Endothelial cell of hepatic sinusoid (primary cell): Measurements from ENCODE around the gene KCNH8.
"Not testable (repeated sequence)": the region's sequence is repeated elsewhere in the genome, so short reads cannot be mapped to it uniquely, and the experiment has no call there.

Source experiments
- in situ Hi-C: cut with HindIII; loops from 2 replicates; pipeline ENCODE4 v1.10.0; 2017; ENCODE audit warnings: low sequenced_read_pairs

KCNH8 gene

DNA sequence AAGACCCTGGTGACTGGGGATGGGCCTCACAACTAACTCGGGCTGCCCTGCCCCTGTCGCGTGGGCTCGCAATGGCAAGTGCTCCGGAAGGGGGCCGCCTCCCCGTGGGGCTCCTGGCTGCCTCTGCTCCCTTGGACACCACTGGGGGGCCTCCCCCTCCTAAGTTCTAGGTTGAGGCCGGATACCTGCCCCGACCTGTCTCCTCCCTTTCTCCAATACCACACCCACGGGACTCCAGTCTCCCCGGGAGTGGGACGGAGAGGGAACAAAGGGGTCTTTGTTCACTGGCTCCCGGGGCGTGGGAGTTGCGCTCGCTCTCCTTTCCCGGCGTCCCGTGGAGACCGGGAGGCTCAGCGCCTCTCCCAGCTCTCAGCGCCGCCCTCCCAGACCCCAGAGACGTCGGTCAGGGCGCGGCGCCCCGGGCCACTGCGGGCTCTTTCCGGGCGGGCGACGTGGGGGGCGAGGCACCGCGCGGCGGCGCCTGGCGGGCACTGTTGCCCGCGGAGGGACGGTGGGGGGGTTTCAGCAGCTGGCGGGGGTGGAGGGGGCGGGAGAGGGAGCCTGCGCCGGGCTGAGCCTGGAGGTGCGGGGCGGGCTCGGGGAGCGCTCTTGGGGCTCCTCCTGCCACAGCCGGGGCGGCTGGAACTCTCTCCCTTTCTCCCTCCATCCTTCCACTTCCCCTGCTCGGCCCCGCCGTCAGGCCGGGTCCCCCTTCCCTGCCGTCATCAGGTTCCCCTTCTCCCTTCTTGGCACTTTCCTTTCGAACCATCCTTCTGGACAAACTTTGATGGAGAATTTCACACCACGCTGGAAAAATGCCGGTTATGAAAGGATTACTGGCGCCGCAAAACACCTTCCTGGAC lies at the start of gene KCNH8:
Gene KCNH8 (plus strand): TSS at position 606 of the 863 bp plus-strand sequence. CDS start 210 bp downstream, at position 816.
- in situ Hi-C loops, result no loop called here

- in situ Hi-C loops, result not testable (repeated sequence)
Observed at GRCh38 chr3:19102654-19103290, 45.5 kb upstream of the KCNH8 start.

GRCh38 chr3:19103510-19103909 lies 44.8 kb upstream of the KCNH8 start:
- in situ Hi-C loops, result no loop called here

- in situ Hi-C loops, result no loop called here
Observed at GRCh38 chr3:19104459-19104858, 43.9 kb upstream of the KCNH8 start.

GRCh38 chr3:19105826-19106225 lies 42.5 kb upstream of the KCNH8 start:
- in situ Hi-C loops, result no loop called here

DNA sequence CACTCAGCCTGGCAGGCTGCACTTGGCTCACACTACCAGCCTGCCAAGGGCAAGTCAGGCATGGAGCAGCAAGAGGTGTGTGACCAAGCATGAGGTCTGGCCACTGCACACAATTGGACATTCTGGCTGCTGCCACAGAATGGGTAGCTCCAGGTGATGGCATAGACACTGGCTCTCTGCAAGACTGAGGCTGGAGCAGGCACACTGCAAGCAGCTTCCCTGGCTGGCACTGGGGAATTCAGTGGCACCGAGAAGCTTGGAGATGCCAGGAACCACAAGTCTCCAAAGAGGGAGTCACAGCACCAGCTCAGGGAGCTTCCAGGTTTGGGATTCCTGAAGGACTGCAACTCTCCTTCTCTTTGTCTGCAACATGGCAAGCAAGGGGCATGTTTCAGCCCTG lies 42.0 kb upstream of the KCNH8 start:
- in situ Hi-C loops, result no loop called here

- in situ Hi-C loops, result no loop called here
Observed at GRCh38 chr3:19107719-19108118, 40.6 kb upstream of the KCNH8 start.

DNA sequence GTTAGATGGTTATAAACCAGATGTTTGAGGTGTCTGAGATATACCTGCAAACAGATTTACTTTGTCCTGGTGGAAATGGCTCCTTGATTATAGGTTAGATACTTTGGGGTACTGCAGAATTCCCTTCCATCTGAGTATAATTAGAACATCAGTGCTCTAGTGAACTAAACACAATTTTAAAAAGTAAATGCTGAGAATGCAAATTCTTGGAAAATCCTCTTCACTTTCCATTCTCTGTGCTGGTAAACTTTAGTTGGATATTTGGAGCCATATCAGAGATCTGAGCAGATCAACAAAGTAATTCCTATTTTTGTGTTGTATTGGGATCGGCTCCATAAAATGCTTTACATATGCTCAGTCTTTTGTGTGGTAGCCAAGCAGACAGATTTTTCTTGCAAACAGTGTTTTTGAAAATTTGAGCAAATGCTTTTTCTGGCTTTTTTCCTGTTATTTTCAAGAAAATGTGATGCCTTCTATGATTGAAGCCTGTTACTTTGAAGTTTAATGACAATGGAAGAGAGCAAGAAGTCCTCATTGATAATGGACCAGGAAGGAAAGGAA lies 37.9 kb upstream of the KCNH8 start:
- in situ Hi-C loops, result no loop called here

DNA sequence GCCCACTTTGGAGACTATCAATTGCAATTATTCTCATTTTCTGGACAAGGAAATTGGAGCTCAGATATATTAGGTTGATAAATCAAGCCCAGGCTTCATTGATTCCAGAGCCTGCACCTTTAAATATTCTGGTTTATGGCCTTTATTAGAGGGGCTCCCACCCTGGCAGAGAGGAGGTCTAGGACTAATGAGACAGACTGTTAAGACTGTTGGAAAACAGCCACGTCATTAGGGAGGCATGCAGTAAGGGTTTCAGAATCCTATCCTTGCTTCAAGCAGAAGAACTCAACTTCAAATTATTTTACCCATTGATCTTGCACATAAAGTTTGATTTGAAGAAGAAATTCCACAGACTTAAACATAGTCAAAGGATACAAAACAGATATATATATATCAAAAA lies 33.8 kb upstream of the KCNH8 start:
- in situ Hi-C loops, result no loop called here

GRCh38 chr3:19116239-19116638 lies 32.1 kb upstream of the KCNH8 start:
- in situ Hi-C loops, result no loop called here

DNA sequence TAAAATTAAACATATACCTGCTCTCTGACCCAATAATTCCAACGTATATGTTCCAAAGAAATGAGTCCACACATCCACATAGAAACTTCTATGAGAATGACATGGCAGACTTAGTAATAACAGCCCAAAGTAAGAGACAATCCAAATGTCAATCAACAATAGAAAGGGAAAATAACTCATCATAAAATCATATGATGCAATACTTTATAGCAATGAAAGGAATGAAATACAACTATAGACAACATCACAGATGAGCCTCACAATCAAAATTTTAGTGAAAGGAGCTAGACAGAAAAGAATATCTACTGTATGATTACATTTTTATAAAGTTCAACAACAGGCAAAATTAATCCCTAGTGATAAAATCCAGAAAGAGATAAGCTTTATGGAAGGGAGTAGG lies 23.6 kb upstream of the KCNH8 start:
- in situ Hi-C loops, result no loop called here

- in situ Hi-C loops, result no loop called here
Observed at GRCh38 chr3:19139863-19140262, 8.4 kb upstream of the KCNH8 start.

- in situ Hi-C loops, result no loop called here
Observed at GRCh38 chr3:19146685-19147650, 1.3 kb upstream of the KCNH8 start.

- in situ Hi-C loops, result no loop called here
Observed at GRCh38 chr3:19148768-19149091, 420 bp downstream of the KCNH8 start.

DNA sequence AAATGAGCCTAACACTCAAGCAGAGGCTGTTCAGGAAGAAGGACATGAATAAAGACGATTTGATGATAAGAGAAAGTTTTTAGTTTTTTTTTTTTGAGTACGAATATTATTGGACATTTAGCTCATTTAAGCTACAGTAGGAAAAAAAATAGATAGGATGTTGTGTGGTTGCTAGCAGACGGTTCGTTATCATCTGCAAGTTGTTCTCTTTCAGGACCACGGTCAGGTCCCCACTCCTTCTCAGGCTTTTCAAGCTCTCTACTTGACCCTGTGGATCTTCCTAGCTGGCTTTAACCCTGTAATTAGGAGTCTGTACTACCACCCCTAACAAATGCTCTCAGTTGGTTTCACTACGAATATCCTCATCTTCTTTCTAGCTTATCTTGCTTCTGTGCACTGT lies 1.1 kb downstream of the KCNH8 start:
- in situ Hi-C loops, result no loop called here

DNA sequence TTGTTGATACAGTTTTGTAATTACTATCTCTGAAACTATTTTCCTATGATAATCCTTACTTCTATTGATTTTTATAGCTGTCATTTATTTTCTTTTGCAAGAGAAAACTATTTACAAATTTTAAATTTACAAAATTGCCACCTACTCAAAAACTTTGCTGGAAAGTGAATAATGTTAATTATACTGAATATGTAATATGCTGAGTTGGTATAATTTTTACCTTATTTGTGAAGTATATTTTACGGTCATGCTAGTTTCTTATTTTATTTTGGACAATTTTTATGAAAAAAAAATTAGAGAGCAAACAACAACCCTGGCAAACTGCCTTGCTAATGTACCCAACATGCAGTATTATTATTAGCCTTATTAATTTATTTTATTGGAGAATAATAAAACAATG lies 2.9 kb downstream of the KCNH8 start:
- in situ Hi-C loops, result no loop called here

DNA sequence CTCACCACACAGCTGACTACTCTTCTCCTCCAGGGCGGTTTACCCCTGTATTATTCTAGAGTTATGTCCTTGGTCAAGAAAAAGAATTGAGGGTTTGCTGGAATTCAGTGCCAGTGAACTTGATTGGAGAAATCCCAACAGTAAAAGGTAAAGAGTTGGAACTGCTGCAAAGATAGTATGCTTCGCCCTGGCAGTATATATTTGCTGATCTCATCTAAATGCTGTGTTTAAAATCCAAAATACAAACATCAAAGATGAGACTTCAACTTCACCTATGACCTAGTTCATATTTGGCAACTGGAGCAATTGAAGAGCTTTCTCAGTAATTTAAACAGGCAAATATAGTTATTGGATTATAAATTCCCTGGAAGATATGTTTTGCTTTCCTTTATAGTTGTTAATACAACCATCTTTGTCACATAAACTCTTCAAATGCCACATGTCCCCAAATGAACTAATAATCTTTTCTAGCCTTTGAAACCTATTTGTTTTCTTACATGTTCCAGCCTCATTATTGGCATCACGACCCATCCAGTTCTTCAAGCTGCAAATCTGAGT lies 6.5 kb downstream of the KCNH8 start:
- in situ Hi-C loops, result no loop called here

- in situ Hi-C loops, result no loop called here
Observed at GRCh38 chr3:19155375-19155774, 7.1 kb downstream of the KCNH8 start.

GRCh38 chr3:19159966-19160635 lies 11.8 kb downstream of the KCNH8 start:
- in situ Hi-C loops, result no loop called here

GRCh38 chr3:19165654-19166053 lies 17.3 kb downstream of the KCNH8 start:
- in situ Hi-C loops, result no loop called here
